VCaP (cell line): ENCODE results near the gene USP28.
"Not testable (repeated sequence)": the region's sequence is repeated elsewhere in the genome, so short reads cannot be mapped to it uniquely, and the experiment has no call there.

ENCODE experiments used
- H3K27ac ChIP-seq: fragments of 450-650 bp; 2 replicates; pipeline ENCODE4 v1.5.1; 2017
- TF ChIP-seq, protein P1 (sequence below): fragments of 450-650 bp; conservative IDR thresholded peaks from 2 replicates; pipeline ENCODE4 v1.5.1; 2017; ENCODE audit warnings: mild to moderate bottlenecking, moderate library complexity

Gene USP28

DNA sequence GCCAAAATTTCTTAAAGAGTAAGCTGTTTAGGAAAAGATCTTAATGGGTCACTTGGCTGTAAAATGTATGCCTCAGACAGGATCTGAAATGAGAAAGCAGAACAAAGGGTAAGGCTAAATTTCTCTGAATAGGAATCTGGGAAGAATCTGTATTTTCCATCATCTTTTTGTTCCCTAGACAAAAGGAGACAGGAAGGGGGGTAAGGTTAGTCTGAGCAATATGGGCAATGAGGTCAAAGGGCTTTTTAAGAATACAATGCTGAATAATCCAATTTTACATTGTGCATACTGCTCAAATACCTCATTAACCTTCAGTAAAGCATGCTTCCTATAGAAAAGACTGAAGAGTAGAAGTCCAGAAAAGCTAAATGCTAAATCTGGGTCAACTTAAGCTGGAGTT, 61.2 kb downstream of the USP28 start:
- no peak overlapping the region for H3K27ac ChIP-seq
- TF ChIP-seq, protein P1, sequence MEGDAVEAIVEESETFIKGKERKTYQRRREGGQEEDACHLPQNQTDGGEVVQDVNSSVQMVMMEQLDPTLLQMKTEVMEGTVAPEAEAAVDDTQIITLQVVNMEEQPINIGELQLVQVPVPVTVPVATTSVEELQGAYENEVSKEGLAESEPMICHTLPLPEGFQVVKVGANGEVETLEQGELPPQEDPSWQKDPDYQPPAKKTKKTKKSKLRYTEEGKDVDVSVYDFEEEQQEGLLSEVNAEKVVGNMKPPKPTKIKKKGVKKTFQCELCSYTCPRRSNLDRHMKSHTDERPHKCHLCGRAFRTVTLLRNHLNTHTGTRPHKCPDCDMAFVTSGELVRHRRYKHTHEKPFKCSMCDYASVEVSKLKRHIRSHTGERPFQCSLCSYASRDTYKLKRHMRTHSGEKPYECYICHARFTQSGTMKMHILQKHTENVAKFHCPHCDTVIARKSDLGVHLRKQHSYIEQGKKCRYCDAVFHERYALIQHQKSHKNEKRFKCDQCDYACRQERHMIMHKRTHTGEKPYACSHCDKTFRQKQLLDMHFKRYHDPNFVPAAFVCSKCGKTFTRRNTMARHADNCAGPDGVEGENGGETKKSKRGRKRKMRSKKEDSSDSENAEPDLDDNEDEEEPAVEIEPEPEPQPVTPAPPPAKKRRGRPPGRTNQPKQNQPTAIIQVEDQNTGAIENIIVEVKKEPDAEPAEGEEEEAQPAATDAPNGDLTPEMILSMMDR: no peak

DNA sequence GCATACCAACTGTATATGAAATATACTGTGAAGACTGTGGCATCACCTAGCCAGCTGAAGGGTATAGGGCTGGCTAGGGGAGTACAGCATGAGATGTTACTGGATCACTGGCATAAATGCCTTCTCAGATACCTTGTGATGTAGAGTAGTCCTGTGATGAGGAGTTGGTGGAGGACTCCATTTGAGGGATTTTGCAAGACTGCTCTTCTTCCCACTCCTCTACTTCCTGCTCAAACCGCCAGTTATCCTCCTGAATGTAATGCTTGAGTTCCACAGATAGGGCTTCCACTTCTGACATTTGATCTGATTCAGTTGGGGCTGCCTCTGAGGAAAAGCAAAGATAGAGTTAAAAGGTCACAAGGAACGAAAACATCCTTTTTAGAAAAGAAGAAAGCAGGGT, 66.4 kb downstream of the USP28 start:
- no peak overlapping the region for H3K27ac ChIP-seq
- TF ChIP-seq, protein P1: no peak

- TF ChIP-seq, protein P1: peak; percentile 83
- H3K27ac ChIP-seq: no peak overlapping the region
These were observed 69.0 kb downstream of the USP28 start for GRCh38 chr11:113806406-113806805.

GRCh38 chr11:113805640-113806039, 69.7 kb downstream of the USP28 start:
- no peak overlapping the region for H3K27ac ChIP-seq
- TF ChIP-seq, protein P1: no peak

DNA sequence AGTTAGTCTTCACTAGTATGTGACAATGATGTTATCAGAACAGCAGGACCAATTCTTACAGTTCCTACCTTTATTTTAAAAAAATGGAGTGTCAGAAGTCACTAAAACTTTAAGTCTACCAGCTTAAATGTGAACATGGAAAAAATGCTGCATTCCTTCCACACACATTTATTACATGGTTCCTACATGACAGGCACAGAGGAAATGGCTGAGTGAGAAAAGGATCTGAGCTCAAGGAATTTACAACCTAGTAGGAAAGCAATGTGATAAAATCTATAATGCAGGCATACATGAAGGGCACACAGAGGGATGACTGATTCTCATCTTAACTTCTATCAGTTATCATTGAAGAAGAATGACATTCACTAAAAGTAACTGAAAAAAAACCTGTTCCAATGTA, 72.8 kb downstream of the USP28 start:
- TF ChIP-seq, protein P1: no peak
- no peak overlapping the region for H3K27ac ChIP-seq

DNA sequence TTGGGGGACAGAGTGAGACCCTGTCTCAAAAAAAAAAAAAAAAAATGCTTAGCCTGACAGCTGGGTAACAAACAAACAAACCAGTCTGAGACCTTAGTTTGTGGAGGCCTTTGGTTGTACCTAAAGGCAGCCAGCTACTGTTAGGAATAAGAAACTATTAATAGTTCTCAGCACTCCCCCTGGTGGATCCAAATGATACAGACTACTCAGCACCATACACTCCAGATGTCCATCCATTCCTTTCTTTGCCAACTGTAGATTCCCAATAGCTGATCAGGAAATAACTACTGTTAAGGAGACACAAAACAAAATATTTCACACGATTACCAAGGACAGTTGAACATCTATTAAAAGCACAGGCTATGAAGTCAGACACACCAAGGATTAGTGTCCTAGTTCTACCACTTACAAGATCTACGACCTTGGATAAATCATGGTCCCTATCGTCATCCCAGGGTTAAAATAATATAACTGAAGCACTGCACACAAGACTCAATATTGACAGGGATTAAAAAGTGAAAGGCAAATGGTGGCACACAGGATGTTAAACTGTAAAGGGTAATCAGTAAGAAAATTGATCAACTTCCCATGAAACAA, 78.6 kb downstream of the USP28 start:
- TF ChIP-seq, protein P1: peak; percentile 88

DNA sequence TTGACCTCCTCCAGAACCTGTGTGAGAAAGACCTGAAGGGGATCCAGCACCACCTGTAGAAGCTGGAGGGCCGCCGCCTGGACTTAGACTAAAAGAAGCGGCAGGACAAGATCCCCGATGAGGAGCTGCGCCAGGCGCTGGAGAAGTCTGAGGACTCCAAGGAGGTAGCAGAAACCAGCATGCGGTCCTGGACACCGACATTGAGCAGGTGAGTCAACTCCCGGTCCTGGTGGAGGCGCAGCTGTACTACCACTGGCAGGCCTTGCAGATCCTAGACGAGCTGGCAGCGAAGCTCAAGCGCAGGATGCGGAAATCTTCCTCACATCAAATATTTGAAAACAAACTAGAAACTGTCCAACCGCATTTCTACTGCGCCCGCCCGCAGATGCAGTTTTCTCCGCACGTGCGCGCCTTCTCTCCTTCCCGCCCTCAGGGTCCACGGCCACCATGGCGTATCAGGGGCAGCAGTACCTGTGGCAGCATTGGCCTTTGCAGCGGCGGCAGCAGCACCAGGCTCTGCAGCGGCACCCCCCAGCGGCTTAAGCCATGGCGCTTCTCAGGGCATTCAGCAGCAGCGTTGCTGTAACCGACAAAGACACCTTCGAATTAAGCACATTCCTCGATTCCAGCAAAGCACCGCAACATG, 85.6 kb downstream of the USP28 start:
- TF ChIP-seq, protein P1: no peak

More for the DNA sequence above, 78.6 kb downstream of the USP28 start:
- no peak overlapping the region for H3K27ac ChIP-seq

DNA sequence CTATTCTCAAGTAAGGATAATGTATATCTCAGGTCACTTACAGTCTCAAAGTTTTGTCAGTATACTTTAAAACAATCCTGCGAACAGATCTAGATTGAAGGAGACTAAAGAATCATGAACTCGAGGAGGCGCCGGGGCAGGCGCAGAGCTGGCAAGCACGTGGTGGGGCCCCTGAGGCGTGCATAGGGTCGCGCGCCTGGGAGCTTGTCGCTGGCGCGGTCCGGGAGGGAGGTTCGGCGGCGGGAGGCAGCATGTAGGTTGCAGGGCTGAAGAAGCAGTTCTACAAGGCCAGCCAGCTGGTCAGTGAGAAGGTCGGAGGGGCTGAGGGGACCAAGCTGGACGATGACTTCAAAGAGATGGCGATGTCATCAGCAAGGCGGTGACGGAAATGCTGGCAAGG, 86.4 kb downstream of the USP28 start:
- not testable (repeated sequence) for H3K27ac ChIP-seq

More for the DNA sequence above, 85.6 kb downstream of the USP28 start:
- H3K27ac ChIP-seq: no peak overlapping the region
